ENCODE measurements around the gene GRIN2B. TPM values are rescaled to one million over a fixed set of nuclear protein-coding genes. Genes with fewer than 3 reads are reported as not detected.

GRIN2B gene
- polyA plus RNA-seq, 1 donor from 2014 or later, result 4.8 TPM

GRCh38 chr12:13940335-13940865 lies 41.0 kb downstream of the GRIN2B start:
- H3K36me3 ChIP-seq (ENCODE audit: insufficient read depth, low read length), result no peaks in the 10 kb centered on the region
- H3K27me3 ChIP-seq (ENCODE audit: insufficient read depth, low read depth, low read length), result no peaks in the 10 kb centered on the region
- H2AFZ ChIP-seq (ENCODE audit: low read depth, low read length), result no peak overlapping the region
- H3K27ac ChIP-seq (ENCODE audit: low read length), result no peak overlapping the region
- no peak overlapping the region for H3K9ac ChIP-seq (ENCODE audit: low read length)
- no peak overlapping the region for H3K4me2 ChIP-seq (ENCODE audit: low read length)
- no peak for TF ChIP-seq TAF1 (IDR thresholded peaks at IDR 0.05; ENCODE audit: low read depth)
- H3K4me3 ChIP-seq (ENCODE audit: low read length), result no peak overlapping the region
- no peaks in the 10 kb centered on the region for H3F3A ChIP-seq (ENCODE audit: insufficient read depth, low read length, poor library complexity, severe bottlenecking)
- no peaks in the 10 kb centered on the region for H3K9me3 ChIP-seq (ENCODE audit: low read length)
- no peaks in the 10 kb centered on the region for H4K20me1 ChIP-seq (ENCODE audit: insufficient read depth)
- no peaks in the 10 kb centered on the region for H3K79me2 ChIP-seq (replicated peaks; ENCODE audit: insufficient read depth, low read length)
- no peaks in the 10 kb centered on the region for H3K9me2 ChIP-seq (ENCODE audit: insufficient read depth, low read length)

GRCh38 chr12:13937735-13938134 lies 43.7 kb downstream of the GRIN2B start:
- no peak overlapping the region for H3K4me2 ChIP-seq (ENCODE audit: low read length)
- no peaks in the 10 kb centered on the region for H3K9me2 ChIP-seq (ENCODE audit: insufficient read depth, low read length)
- no peaks in the 10 kb centered on the region for H3K79me2 ChIP-seq (replicated peaks; ENCODE audit: insufficient read depth, low read length)
- H3K9ac ChIP-seq (ENCODE audit: low read length), result no peak overlapping the region
- H3K4me3 ChIP-seq (ENCODE audit: low read length), result no peak overlapping the region
- no peak overlapping the region for H3K27ac ChIP-seq (ENCODE audit: low read length)
- TF ChIP-seq REST (IDR thresholded peaks at IDR 0.05; ENCODE audit: borderline replicate concordance) (no peak), SMC3 (conservative IDR thresholded peaks at IDR 0.05; ENCODE audit: poor library complexity) (no peak), POLR2AphosphoS5 (IDR thresholded peaks at IDR 0.05) (no peak), TAF1 (IDR thresholded peaks at IDR 0.05; ENCODE audit: low read depth) (no peak), RAD21 (conservative IDR thresholded peaks at IDR 0.05) (no peak), CTCF (IDR thresholded peaks at IDR 0.05; ENCODE audit: poor library complexity, severe bottlenecking) (no peak), EZH2 (IDR thresholded peaks at IDR 0.05; ENCODE audit: borderline replicate concordance, insufficient read depth, low read length, poor library complexity, severe bottlenecking) (no peak), EP300 (conservative IDR thresholded peaks at IDR 0.05; ENCODE audit: poor library complexity, severe bottlenecking) (no peak), MXI1 (conservative IDR thresholded peaks at IDR 0.05; ENCODE audit: poor library complexity, severe bottlenecking) (no peak)
- no peaks in the 10 kb centered on the region for H3K36me3 ChIP-seq (ENCODE audit: insufficient read depth, low read length)
- H3K27me3 ChIP-seq (ENCODE audit: insufficient read depth, low read depth, low read length), result no peaks in the 10 kb centered on the region
- H2AFZ ChIP-seq (ENCODE audit: low read depth, low read length), result no peak overlapping the region
- H3K9me3 ChIP-seq (ENCODE audit: low read length), result no peaks in the 10 kb centered on the region
- no peaks in the 10 kb centered on the region for H4K20me1 ChIP-seq (ENCODE audit: insufficient read depth)
- no peaks in the 10 kb centered on the region for H3F3A ChIP-seq (ENCODE audit: insufficient read depth, low read length, poor library complexity, severe bottlenecking)

- no peak overlapping the region for H2AFZ ChIP-seq (ENCODE audit: low read depth, low read length)
- H3K9me3 ChIP-seq (ENCODE audit: low read length), result no peaks in the 10 kb centered on the region
- H3K4me3 ChIP-seq (ENCODE audit: low read length), result no peak overlapping the region
- no peaks in the 10 kb centered on the region for H3F3A ChIP-seq (ENCODE audit: insufficient read depth, low read length, poor library complexity, severe bottlenecking)
- no peak overlapping the region for H3K9ac ChIP-seq (ENCODE audit: low read length)
- no peak overlapping the region for H3K4me2 ChIP-seq (ENCODE audit: low read length)
- H3K27ac ChIP-seq (ENCODE audit: low read length), result no peak overlapping the region
- H3K79me2 ChIP-seq (replicated peaks; ENCODE audit: insufficient read depth, low read length), result no peaks in the 10 kb centered on the region
- no peaks in the 10 kb centered on the region for H3K27me3 ChIP-seq (ENCODE audit: insufficient read depth, low read depth, low read length)
- H4K20me1 ChIP-seq (ENCODE audit: insufficient read depth), result no peaks in the 10 kb centered on the region
- H3K36me3 ChIP-seq (ENCODE audit: insufficient read depth, low read length), result no peaks in the 10 kb centered on the region
- no peaks in the 10 kb centered on the region for H3K9me2 ChIP-seq (ENCODE audit: insufficient read depth, low read length)
- TF ChIP-seq TAF1 (IDR thresholded peaks at IDR 0.05; ENCODE audit: low read depth) (no peak), RAD21 (conservative IDR thresholded peaks at IDR 0.05) (no peak), EZH2 (IDR thresholded peaks at IDR 0.05; ENCODE audit: borderline replicate concordance, insufficient read depth, low read length, poor library complexity, severe bottlenecking) (no peak), EP300 (conservative IDR thresholded peaks at IDR 0.05; ENCODE audit: poor library complexity, severe bottlenecking) (no peak)
Observed at GRCh38 chr12:13935169-13935568, 46.2 kb downstream of the GRIN2B start.

Measured in neural cell (in vitro differentiated cells).